Endothelial cell of coronary artery (primary cell): ENCODE results near the gene TEKT5. TPM values are rescaled to one million over a fixed set of nuclear protein-coding genes. Genes with fewer than 3 reads are reported as not detected.

Experiments
- total RNA-seq: library from RNA; depleted of rRNA; stranded (reverse); fragments of >200 nt; gene quantifications from 2 replicates; pipeline ENCODE4 v1.2.3, GENCODE V29; 2014

Gene TEKT5
- total RNA-seq, result not detected in 2 replicates

GRCh38 chr16:10694830-10695229, at the start of gene TEKT5:
TSS of gene TEKT5 (minus strand) at chr16:10694930. CDS start at chr16:10694873, 57 bp downstream.

GRCh38 chr16:10743610-10744369, 49.1 kb upstream of the TEKT5 start, which contains the start of gene NUBP1:
TSS of gene NUBP1 (plus strand) at chr16:10743842. CDS start at chr16:10743864, 22 bp downstream.

GRCh38 chr16:10579965-10580882, 114.5 kb downstream of the TEKT5 start, which contains the start of gene EMP2:
TSS of gene EMP2 (minus strand) at chr16:10580598. CDS start at chr16:10547617, 32,981 bp downstream.

Other genes with a start within 250 kb of the TEKT5 start
- gene EMP2, start 114.3 kb downstream of the TEKT5 start, total RNA-seq, result 7.7 and 8.8 TPM in 2 replicates
- 18.4 and 25.7 TPM in 2 replicates for gene NUBP1, start 48.9 kb upstream of the TEKT5 start, total RNA-seq
- not detected in 2 replicates for gene TVP23A, start 123.9 kb upstream of the TEKT5 start, total RNA-seq
- 0.09 TPM in 2 replicates for gene CIITA, start 182.3 kb upstream of the TEKT5 start, total RNA-seq
- gene DEXI, start 247.5 kb upstream of the TEKT5 start, total RNA-seq, result 39.9 and 45.6 TPM in 2 replicates
- 17.5 and 22.9 TPM in 2 replicates for gene CLEC16A, start 249.6 kb upstream of the TEKT5 start, total RNA-seq